Measurements from ENCODE around the gene STEAP3.

Gene STEAP3

GRCh38 chr2:119205001-119205706 is 18.5 kb upstream of the STEAP3 start:
- DNase-seq, result no peak

GRCh38 chr2:119206201-119206600 is 17.4 kb upstream of the STEAP3 start:
- no peaks in the 10 kb centered on the region for H3K27me3 ChIP-seq (ENCODE audit: insufficient read depth, low read length)
- no peak overlapping the region for H3K4ac ChIP-seq (ENCODE audit: low read depth, low read length)
- no peak overlapping the region for H3K4me2 ChIP-seq (ENCODE audit: low read length)
- H3K23ac ChIP-seq (ENCODE audit: low read length), result no peak overlapping the region
- no peaks in the 10 kb centered on the region for H3K36me3 ChIP-seq (ENCODE audit: control insufficient read depth in 1 of 2, insufficient read depth in 2 of 2, low read length in 2 of 2)
- no peaks in the 10 kb centered on the region for H3K79me2 ChIP-seq (ENCODE audit: control insufficient read depth, insufficient read depth, low read length, poor library complexity)
- no CpG with 5 or more reads among the region's 2 CpGs for WGBS (ENCODE audit: extremely low coverage, insufficient coverage, insufficient read length)
- H3K4me1 ChIP-seq (ENCODE audit: control insufficient read depth in 1 of 2, insufficient read depth in 2 of 2, low read length in 2 of 2), result no peaks in the 10 kb centered on the region
- H3K14ac ChIP-seq (ENCODE audit: low read length), result no peak overlapping the region
- no peak overlapping the region for H3K4me3 ChIP-seq (ENCODE audit: low read depth, low read length)
- H4K91ac ChIP-seq (ENCODE audit: low read depth, low read length), result no peak overlapping the region
- peaks cover 2% of the 10 kb centered on the region for H3K9me3 ChIP-seq (ENCODE audit: insufficient read depth, low read depth, low read length)
- H2BK120ac ChIP-seq (ENCODE audit: insufficient read depth, low read length, poor library complexity), result no peak overlapping the region
- H3K27ac ChIP-seq (ENCODE audit: low read depth, low read length), result no peak overlapping the region
- no peak overlapping the region for H2AK5ac ChIP-seq (ENCODE audit: low read length)
- no peak overlapping the region for H3K18ac ChIP-seq (ENCODE audit: low read length)
- H3K9ac ChIP-seq (ENCODE audit: low read length), result no peak overlapping the region
- no peak overlapping the region for H4K12ac ChIP-seq (ENCODE audit: low read depth, low read length)
- H2AFZ ChIP-seq (ENCODE audit: insufficient read depth, low read length, poor library complexity), result no peak overlapping the region
- H4K8ac ChIP-seq (ENCODE audit: low read depth, low read length), result no peak overlapping the region
- H3K79me1 ChIP-seq (ENCODE audit: low read length), result no peaks in the 10 kb centered on the region
- no peak for DNase-seq
- H2BK5ac ChIP-seq (ENCODE audit: low read depth, low read length, poor library complexity), result no peak overlapping the region
- H2BK12ac ChIP-seq (ENCODE audit: low read length), result no peak overlapping the region

More at GRCh38 chr2:119205001-119205706, 18.5 kb upstream of the STEAP3 start:
- Histone ChIP-seq H3K27me3 (ENCODE audit: insufficient read depth, low read length) (no peaks in the 10 kb centered on the region), H3K36me3 (ENCODE audit: control insufficient read depth in 1 of 2, insufficient read depth in 2 of 2, low read length in 2 of 2) (no peaks in the 10 kb centered on the region), H3K23ac (ENCODE audit: low read length) (no peak overlapping the region), H4K91ac (ENCODE audit: low read depth, low read length) (no peak overlapping the region), H3K4me3 (ENCODE audit: low read depth, low read length) (no peak overlapping the region), H3K4me2 (ENCODE audit: low read length) (no peak overlapping the region), H2AFZ (ENCODE audit: insufficient read depth, low read length, poor library complexity) (no peak overlapping the region), H3K79me2 (ENCODE audit: control insufficient read depth, insufficient read depth, low read length, poor library complexity) (no peaks in the 10 kb centered on the region), H3K79me1 (ENCODE audit: low read length) (no peaks in the 10 kb centered on the region), H2AK5ac (ENCODE audit: low read length) (no peak overlapping the region), H2BK5ac (ENCODE audit: low read depth, low read length, poor library complexity) (no peak overlapping the region), H3K9ac (ENCODE audit: low read length) (no peak overlapping the region), H4K12ac (ENCODE audit: low read depth, low read length) (no peak overlapping the region), H3K9me3 (ENCODE audit: insufficient read depth, low read depth, low read length) (peaks cover 2% of the 10 kb centered on the region), H2BK12ac (ENCODE audit: low read length) (no peak overlapping the region), H4K8ac (ENCODE audit: low read depth, low read length) (no peak overlapping the region), H3K4ac (ENCODE audit: low read depth, low read length) (no peak overlapping the region), H2BK120ac (ENCODE audit: insufficient read depth, low read length, poor library complexity) (no peak overlapping the region), H3K4me1 (ENCODE audit: control insufficient read depth in 1 of 2, insufficient read depth in 2 of 2, low read length in 2 of 2) (no peaks in the 10 kb centered on the region), H3K18ac (ENCODE audit: low read length) (no peak overlapping the region), H3K14ac (ENCODE audit: low read length) (no peak overlapping the region), H3K27ac (ENCODE audit: low read depth, low read length) (no peak overlapping the region)
- no CpG with 5 or more reads among the region's 13 CpGs for WGBS (ENCODE audit: extremely low coverage, insufficient coverage, insufficient read length)

GRCh38 chr2:119207447-119207846 is 16.2 kb upstream of the STEAP3 start:
- Histone ChIP-seq H3K79me2 (ENCODE audit: control insufficient read depth, insufficient read depth, low read length, poor library complexity) (no peaks in the 10 kb centered on the region), H2AFZ (ENCODE audit: insufficient read depth, low read length, poor library complexity) (no peak overlapping the region)

GRCh38 chr2:119208791-119209203 is 14.8 kb upstream of the STEAP3 start:
- Histone ChIP-seq H3K79me2 (ENCODE audit: control insufficient read depth, insufficient read depth, low read length, poor library complexity) (no peaks in the 10 kb centered on the region), H2BK120ac (ENCODE audit: insufficient read depth, low read length, poor library complexity) (no peak overlapping the region), H3K4me3 (ENCODE audit: low read depth, low read length) (no peak overlapping the region), H2BK5ac (ENCODE audit: low read depth, low read length, poor library complexity) (no peak overlapping the region), H2AFZ (ENCODE audit: insufficient read depth, low read length, poor library complexity) (no peak overlapping the region), H4K8ac (ENCODE audit: low read depth, low read length) (no peak overlapping the region), H3K18ac (ENCODE audit: low read length) (no peak overlapping the region), H3K9me3 (ENCODE audit: insufficient read depth, low read depth, low read length) (peaks cover 2% of the 10 kb centered on the region), H3K23ac (ENCODE audit: low read length) (no peak overlapping the region), H2BK12ac (ENCODE audit: low read length) (no peak overlapping the region), H4K91ac (ENCODE audit: low read depth, low read length) (no peak overlapping the region), H3K9ac (ENCODE audit: low read length) (no peak overlapping the region), H3K14ac (ENCODE audit: low read length) (no peak overlapping the region), H3K4ac (ENCODE audit: low read depth, low read length) (no peak overlapping the region), H3K27ac (ENCODE audit: low read depth, low read length) (no peak overlapping the region), H3K79me1 (ENCODE audit: low read length) (no peaks in the 10 kb centered on the region), H4K12ac (ENCODE audit: low read depth, low read length) (no peak overlapping the region), H3K4me2 (ENCODE audit: low read length) (no peak overlapping the region), H3K4me1 (ENCODE audit: control insufficient read depth in 1 of 2, insufficient read depth in 2 of 2, low read length in 2 of 2) (no peaks in the 10 kb centered on the region), H2AK5ac (ENCODE audit: low read length) (no peak overlapping the region), H3K27me3 (ENCODE audit: insufficient read depth, low read length) (no peaks in the 10 kb centered on the region), H3K36me3 (ENCODE audit: control insufficient read depth in 1 of 2, insufficient read depth in 2 of 2, low read length in 2 of 2) (no peaks in the 10 kb centered on the region)
- no CpG with 5 or more reads among the region's 4 CpGs for WGBS (ENCODE audit: extremely low coverage, insufficient coverage, insufficient read length)
- DNase-seq, result peak in 1 of 2 donors; percentile 24

More at GRCh38 chr2:119207447-119207846, 16.2 kb upstream of the STEAP3 start:
- Histone ChIP-seq H3K36me3 (ENCODE audit: control insufficient read depth in 1 of 2, insufficient read depth in 2 of 2, low read length in 2 of 2) (no peaks in the 10 kb centered on the region), H3K18ac (ENCODE audit: low read length) (no peak overlapping the region), H3K23ac (ENCODE audit: low read length) (no peak overlapping the region), H3K4me1 (ENCODE audit: control insufficient read depth in 1 of 2, insufficient read depth in 2 of 2, low read length in 2 of 2) (no peaks in the 10 kb centered on the region), H3K79me1 (ENCODE audit: low read length) (no peaks in the 10 kb centered on the region), H2BK12ac (ENCODE audit: low read length) (no peak overlapping the region), H2BK5ac (ENCODE audit: low read depth, low read length, poor library complexity) (no peak overlapping the region), H3K4me2 (ENCODE audit: low read length) (no peak overlapping the region), H3K9me3 (ENCODE audit: insufficient read depth, low read depth, low read length) (peaks cover 2% of the 10 kb centered on the region), H4K8ac (ENCODE audit: low read depth, low read length) (no peak overlapping the region), H4K12ac (ENCODE audit: low read depth, low read length) (no peak overlapping the region), H3K14ac (ENCODE audit: low read length) (no peak overlapping the region), H3K27ac (ENCODE audit: low read depth, low read length) (no peak overlapping the region), H2BK120ac (ENCODE audit: insufficient read depth, low read length, poor library complexity) (no peak overlapping the region), H4K91ac (ENCODE audit: low read depth, low read length) (no peak overlapping the region), H3K27me3 (ENCODE audit: insufficient read depth, low read length) (no peaks in the 10 kb centered on the region), H2AK5ac (ENCODE audit: low read length) (no peak overlapping the region), H3K9ac (ENCODE audit: low read length) (no peak overlapping the region), H3K4me3 (ENCODE audit: low read depth, low read length) (no peak overlapping the region), H3K4ac (ENCODE audit: low read depth, low read length) (no peak overlapping the region)
- no peak for DNase-seq
- no CpG with 5 or more reads among the region's 2 CpGs for WGBS (ENCODE audit: extremely low coverage, insufficient coverage, insufficient read length)
